Right lobe of liver (tissue), 4 donors: ENCODE measurements around the gene DCANP1.

Source experiments
- CTCF ChIP-seq, 4 donors: fragments of 200-600 bp in 3 of 4; fragments of 450-650 bp in 1 of 4; IDR thresholded peaks; one replicate each; pipeline versions ENCODE4 v1.5.1 to v1.8.0; 2016 to 2022; ENCODE audit warnings: antibody characterized with exemption in 4 of 4, mild to moderate bottlenecking in 2 of 4
- POLR2A ChIP-seq: fragments of 450-650 bp; IDR thresholded peaks from one replicate; pipeline ENCODE4 v1.6.1; 2017; ENCODE audit warnings: antibody characterized with exemption, mild to moderate bottlenecking
- donor health status: DM: no; HTN: no; CAD: no.
- donor health status: DM: no; HTN: no; CAD: no.
- donor health status: DM: no; HTN: yes; CAD: no.

- no peak for TF ChIP-seq CTCF (IDR thresholded peaks at IDR 0.05)
- TF ChIP-seq POLR2A: no peak
Observed at GRCh38 chr5:135450336-135450735, 3.2 kb upstream of the DCANP1 start.
